MM.1S (cell line): ENCODE results near the gene RAB7A.

Source experiments
- CTCF ChIP-seq: fragments of 300-600 bp; sonication (generic); IDR thresholded peaks from 2 replicates; pipeline ENCODE4 v1.5.1; 2016; ENCODE audit warnings: antibody characterized with exemption, low read length, mixed read lengths
- EZH2 ChIP-seq: fragments of 300-600 bp; sonication (generic); optimal IDR thresholded peaks from 2 replicates; pipeline ENCODE3; 2017; ENCODE audit warnings: low read depth, mild to moderate bottlenecking, antibody characterized with exemption, low read length, mixed read lengths

- TF ChIP-seq CTCF, result no peak
- no peak for TF ChIP-seq EZH2
Measured at GRCh38 chr3:128805772-128806171, 79.8 kb downstream of the RAB7A start.
